Mucosa of stomach (tissue), 1 donor: Measurements from ENCODE around the gene IL17C.
A peak's percentile ranks its signal among the peaks of the same experiment; 100 is the strongest.

Experiments used
- H3K27me3 ChIP-seq: one replicate; pipeline ENCODE4 v1.7.0; 2013; ENCODE audit warnings: mild to moderate bottlenecking, low read length; ENCODE audit not compliant: control insufficient read depth, insufficient read depth
- H3K36me3 ChIP-seq: one replicate; pipeline ENCODE4 v1.7.0; 2013; ENCODE audit warnings: low read length; ENCODE audit not compliant: control insufficient read depth, insufficient read depth
- H3K4me1 ChIP-seq: one replicate; pipeline ENCODE4 v1.7.0; 2013; ENCODE audit warnings: mild to moderate bottlenecking, low read length; ENCODE audit not compliant: control insufficient read depth, insufficient read depth
- H3K4me3 ChIP-seq: one replicate; pipeline ENCODE4 v1.7.0; 2013; ENCODE audit warnings: low read length
- H3K9ac ChIP-seq: one replicate; pipeline ENCODE4 v1.7.0; 2013; ENCODE audit warnings: mild to moderate bottlenecking, low read length, moderate library complexity
- H3K9me3 ChIP-seq: one replicate; pipeline ENCODE4 v1.7.0; 2013; ENCODE audit warnings: mild to moderate bottlenecking, low read length, moderate library complexity; ENCODE audit not compliant: control insufficient read depth
- donor health status: Pancreatic carcinoma.

The IL17C gene

DNA sequence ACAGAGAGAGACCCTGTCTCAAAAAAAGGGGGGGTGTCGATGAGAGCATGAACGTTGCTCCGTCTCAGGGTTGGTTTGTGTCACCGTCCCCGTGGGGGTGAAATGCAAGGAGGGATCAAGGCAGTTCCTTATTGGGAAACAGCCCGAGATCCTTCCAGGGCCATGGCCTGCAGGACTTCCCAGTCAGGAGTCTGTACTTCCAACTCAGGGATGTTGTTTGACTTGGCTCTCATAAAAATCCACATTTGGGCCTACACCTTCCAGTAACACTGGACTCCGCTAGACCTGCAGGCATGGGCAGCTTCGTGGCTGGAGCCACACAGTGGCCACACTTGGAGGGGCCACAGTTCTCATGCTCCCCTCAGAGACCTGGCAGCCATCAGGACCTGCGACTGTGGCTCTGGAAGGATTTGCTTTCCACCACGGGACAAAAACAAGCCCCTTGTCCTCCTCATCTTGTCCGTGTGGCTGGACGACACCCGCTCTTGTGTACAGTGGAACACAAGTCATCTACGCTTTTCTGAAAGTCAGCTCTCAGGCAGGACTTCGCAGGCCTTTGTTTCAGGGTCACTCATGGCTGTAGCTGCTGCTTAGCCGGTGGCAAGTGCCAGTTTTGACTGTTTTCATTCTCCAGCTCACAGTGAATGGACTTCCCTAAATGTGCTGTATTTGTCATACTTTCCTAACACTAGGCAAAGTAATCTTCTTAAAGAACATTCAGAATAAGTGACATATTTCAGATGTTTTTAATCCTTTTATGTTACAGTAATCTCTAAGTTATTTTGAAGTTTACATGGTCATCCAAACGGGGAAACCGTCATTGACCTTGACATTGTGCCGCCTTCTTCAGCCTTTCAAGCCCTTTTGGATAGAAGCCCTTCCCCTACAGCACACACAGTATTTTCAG lies 24.2 kb upstream of the IL17C start:
- Histone ChIP-seq H3K9ac (no peak overlapping the region), H3K36me3 (peaks cover 7% of the 10 kb centered on the region)

DNA sequence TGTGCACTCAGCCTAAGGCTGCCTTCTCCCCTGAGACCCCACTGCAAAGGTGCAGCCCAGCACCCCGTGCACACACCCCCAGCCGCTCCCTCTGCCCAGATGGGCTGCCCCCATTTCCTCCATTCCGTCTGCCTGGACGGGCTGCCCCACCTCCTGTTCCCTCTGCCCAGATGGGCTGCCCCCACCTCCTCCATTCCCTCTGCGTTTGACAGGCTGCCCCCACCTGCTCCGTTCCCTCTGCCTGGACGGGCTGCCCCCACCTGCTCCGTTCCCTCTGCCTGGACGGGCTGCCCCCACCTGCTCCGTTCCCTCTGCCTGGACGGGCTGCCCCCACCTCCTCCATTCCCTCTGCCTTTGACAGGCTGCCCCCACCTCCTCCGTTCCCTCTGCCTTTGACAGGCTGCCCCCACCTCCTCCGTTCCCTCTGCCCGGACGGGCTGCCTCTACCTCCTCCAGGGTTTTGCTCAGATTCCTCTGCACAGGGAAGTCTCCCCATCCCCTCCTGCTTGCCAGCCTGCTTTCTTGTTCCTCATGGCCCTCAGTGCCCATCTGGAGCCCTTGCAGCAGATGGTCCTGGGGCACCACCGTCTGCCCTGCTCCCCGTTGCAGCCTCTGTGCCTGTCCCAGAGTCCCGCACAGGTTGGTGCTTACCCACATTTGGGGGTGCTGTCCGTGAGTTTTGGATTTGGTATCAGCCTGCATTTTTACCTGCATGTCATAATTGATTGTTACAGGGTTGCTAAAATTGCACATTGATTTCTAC lies 23.4 kb upstream of the IL17C start:
- Histone ChIP-seq H3K27me3 (no peaks in the 10 kb centered on the region), H3K9me3 (no peaks in the 10 kb centered on the region), H3K4me3 (no peak overlapping the region), H3K4me1 (peaks cover 41% of the 10 kb centered on the region), H3K9ac (no peak overlapping the region), H3K36me3 (peaks cover 7% of the 10 kb centered on the region)

More for the DNA sequence above, 24.2 kb upstream of the IL17C start:
- no peak overlapping the region for H3K4me3 ChIP-seq
- no peaks in the 10 kb centered on the region for H3K9me3 ChIP-seq
- peaks cover 41% of the 10 kb centered on the region for H3K4me1 ChIP-seq
- no peaks in the 10 kb centered on the region for H3K27me3 ChIP-seq

DNA sequence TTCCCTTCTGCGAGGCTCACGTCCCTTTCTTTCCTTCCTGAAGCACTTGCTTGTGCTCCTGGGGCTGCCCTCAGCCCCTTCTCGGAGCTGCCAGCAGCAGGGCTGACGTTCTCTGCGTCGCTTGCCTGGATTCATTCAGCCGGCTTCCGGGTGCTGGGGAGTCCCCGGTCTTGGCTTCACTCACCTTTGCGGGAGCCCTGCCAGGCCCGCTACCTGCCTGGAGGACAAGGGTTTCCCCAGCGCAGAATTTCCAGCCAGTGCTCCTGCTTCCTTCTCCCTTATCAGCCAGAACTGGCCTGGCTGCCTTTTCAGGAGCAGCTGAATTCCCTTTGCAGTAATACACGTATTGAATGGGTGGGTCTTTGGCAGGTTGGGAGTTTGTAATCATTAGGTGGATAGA lies 22.1 kb upstream of the IL17C start:
- H3K9ac ChIP-seq = peak overlapping the region; percentile 15
- H3K4me3 ChIP-seq = no peak overlapping the region
- H3K9me3 ChIP-seq = no peaks in the 10 kb centered on the region
- H3K36me3 ChIP-seq = no peaks in the 10 kb centered on the region
- no peaks in the 10 kb centered on the region for H3K27me3 ChIP-seq
- H3K4me1 ChIP-seq = peaks cover 41% of the 10 kb centered on the region

DNA sequence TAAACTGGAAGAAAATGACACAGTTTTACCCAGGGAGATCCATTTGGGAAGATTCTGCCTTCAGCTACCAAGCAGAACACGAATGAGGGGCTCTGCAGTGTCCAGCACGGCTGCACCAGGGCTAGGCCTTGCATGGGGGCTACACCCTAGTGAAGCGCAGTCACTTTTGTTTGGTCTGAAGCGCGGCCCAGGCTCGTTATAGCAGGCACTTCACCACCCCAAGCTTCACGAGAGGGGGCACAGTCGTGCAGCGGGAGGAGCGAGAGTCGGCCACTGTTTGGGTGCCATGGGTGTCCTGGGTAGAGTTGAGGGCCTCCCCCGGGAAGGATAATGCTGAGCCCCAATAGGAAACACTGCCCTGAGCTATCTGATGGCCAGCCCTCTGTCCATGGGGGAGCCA lies 21.6 kb upstream of the IL17C start:
- H3K36me3 ChIP-seq = no peaks in the 10 kb centered on the region
- peaks cover 41% of the 10 kb centered on the region for H3K4me1 ChIP-seq
- no peaks in the 10 kb centered on the region for H3K9me3 ChIP-seq

DNA sequence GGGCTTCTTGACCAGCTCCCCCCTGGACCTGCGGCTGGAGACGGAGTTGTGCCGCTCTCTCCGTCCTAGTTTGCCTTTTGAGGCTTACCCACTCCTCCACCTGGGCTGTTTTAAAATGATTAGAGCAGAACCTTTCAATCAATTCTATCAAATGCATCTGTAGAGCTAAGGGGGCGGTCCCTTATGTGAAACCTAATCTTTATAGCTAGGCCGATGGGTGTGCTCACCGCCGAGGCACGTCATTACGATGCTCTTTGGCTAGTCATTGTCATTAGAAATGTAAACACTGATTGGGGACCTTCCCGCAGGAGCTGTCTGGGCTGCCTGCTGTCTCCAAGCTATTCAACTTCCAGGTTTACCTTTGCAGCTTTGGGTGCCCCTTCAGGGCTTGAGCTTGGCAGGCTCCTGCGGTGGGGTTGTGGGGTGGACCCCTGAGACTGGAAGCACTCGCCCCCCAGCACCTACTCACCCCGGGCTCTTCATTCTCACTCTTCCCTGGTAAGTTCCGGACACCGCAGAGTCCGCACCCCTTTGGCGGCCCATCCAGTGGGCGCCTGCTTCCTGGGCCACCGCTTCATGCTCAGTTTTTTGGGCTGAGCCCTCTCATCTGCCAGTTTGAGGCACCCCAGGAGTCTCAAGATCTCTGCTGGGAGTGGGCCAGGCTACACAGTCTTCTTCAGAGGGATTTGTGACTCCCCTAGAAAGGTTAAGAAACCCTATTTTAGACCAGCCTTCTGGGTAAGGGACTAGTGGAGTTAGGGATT lies 20.9 kb upstream of the IL17C start:
- no peak overlapping the region for H3K4me3 ChIP-seq
- peaks cover under 1% of the 10 kb centered on the region for H3K36me3 ChIP-seq
- peaks cover 41% of the 10 kb centered on the region for H3K4me1 ChIP-seq
- H3K27me3 ChIP-seq = no peaks in the 10 kb centered on the region
- H3K9ac ChIP-seq = no peak overlapping the region
- H3K9me3 ChIP-seq = no peaks in the 10 kb centered on the region

More for the DNA sequence above, 21.6 kb upstream of the IL17C start:
- Histone ChIP-seq H3K9ac (peak overlapping the region; percentile 15), H3K4me3 (no peak overlapping the region), H3K27me3 (no peaks in the 10 kb centered on the region)

DNA sequence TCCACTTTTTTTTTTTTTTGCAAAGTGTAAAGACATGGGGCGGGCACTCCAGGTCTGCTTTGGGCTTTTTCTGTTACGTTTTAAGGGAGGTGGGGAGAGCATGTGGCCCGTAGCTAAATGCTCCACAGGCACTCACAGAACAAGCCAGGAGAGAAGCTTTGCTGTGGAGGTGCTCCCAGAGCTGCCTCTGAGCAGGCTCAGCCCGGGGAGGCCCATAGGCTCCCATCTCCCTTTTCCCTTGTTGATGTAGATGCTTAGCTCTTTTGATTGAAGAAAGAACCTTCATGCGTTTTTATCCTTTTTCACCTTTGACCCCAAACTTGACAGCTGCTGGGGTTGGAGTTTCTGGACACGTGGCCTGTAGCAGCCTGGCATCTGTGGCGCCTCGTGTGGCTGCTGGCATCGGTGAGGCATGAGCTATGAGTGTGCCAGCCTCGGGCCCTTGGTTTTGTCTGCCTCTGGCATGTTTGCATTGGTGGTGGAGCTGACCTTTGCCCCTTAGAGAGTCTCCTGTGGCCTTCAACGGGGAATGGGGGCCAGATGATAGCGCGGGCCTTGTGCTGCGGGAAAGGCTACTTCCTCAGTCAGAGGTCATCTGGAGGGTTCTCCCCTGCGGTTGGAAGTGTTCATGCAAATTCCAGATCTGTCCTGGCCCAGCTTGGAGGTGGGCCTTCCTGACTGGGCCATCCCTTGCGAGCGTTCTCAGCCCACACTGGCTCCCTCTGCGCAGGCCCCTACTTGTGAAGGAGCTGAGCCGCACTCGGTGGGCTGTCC lies 20.0 kb upstream of the IL17C start:
- no peaks in the 10 kb centered on the region for H3K9me3 ChIP-seq
- no peak overlapping the region for H3K9ac ChIP-seq
- H3K36me3 ChIP-seq = peaks cover 5% of the 10 kb centered on the region
- H3K27me3 ChIP-seq = no peaks in the 10 kb centered on the region
- peaks cover 41% of the 10 kb centered on the region for H3K4me1 ChIP-seq
- H3K4me3 ChIP-seq = no peak overlapping the region

DNA sequence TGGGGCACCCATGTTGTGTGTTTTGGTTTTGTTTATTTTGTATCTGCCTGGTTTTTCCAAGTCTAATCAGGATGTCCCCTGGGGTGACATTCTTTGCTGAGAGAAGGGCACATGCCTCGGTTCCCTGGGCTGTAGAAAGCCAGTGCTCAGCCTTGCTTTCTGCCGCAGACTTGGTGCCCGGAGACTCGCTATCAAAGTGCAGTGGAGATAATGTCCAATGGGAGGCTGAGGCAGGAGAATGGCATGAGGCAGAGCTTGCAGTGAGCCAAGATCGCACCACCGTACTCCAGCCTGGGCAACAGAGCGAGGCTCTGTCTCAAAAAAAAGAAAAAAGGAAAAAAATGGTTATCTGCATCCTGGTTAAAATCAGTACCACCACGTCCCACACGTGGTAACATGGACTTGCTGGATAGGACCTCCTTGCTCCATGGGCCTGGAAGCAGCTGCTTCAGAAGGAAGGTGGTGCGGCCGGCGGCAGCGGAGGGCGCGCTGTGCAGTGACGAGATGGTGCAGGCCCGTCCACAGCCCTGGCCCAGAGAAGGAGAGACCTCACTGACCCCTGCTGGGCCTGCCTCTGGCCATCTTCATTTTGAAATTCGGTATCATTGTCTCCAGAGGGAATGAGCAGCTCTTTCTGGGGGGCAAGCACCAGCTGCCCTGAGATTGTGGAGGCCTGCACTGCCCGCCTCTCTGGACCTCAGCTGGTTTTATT lies 19.3 kb upstream of the IL17C start:
- no peak overlapping the region for H3K4me3 ChIP-seq
- H3K27me3 ChIP-seq = no peaks in the 10 kb centered on the region
- H3K36me3 ChIP-seq = peaks cover 5% of the 10 kb centered on the region
- H3K9me3 ChIP-seq = no peaks in the 10 kb centered on the region
- no peak overlapping the region for H3K9ac ChIP-seq
- peaks cover 41% of the 10 kb centered on the region for H3K4me1 ChIP-seq

DNA sequence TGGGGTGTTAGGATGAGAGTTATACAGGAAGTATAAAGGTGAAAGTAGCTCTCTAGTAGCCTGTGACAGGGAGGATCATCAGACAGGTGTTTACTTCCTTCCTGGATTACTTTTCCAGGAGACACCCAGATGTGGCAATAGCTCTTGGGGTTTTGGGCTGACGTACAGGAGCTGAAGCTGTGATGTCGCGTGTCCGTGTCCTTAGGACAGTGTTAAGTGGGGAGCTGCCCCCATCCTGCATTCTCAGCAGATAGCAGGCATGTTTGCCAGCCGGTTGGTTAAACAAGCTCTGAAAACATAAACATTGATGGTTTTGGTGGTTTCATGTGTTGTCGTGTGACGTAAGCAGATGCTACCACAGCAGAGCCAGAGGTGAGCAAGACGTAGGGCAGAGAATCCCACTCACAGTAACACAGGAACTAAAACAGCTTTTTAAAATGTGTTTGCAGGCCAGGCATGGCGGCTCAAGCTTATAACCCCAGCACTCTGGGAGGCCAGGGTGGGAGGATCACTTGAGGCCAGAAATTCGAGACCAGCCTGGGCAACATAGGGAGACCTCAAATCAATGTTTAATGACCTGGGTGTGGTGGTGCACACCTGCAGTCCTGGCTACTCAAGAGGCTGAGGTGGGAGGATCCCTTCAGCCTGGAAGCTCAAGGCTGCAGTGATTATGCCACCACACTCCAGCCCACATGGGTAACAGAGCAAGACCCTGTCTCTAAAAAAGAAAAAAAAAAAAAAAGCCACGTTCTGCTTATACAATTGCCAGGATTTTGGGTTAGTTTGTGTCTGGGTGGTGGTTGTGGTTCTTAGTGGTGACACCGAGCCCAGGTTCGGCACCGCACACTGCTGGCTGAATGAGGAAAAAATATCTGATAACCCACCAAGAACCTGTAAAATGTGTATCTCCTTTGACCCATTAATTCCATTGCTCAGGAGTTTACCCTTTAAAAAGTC lies 18.2 kb upstream of the IL17C start:
- Histone ChIP-seq H3K4me1 (peaks cover 41% of the 10 kb centered on the region), H3K9me3 (no peaks in the 10 kb centered on the region), H3K36me3 (peaks cover 5% of the 10 kb centered on the region), H3K4me3 (no peak overlapping the region), H3K27me3 (no peaks in the 10 kb centered on the region), H3K9ac (no peak overlapping the region)

DNA sequence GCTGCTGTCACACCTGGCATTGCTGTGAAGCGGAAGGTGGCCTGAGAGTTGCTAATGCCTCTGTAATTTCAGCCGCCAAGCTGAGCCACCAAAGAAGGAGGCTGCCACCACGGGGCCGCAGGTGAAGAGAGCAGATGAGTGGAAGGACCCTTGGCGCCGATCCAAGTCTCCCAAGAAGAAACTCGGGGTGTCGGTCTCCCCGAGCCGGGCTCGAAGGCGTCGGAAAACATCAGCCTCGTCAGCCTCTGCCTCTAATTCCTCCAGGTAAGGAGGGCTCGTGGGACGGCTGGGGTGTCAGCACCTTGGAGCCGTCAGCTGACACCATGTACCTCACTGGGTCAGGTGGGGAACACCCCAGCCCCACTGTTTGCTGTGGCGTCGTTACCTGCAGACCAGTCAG lies 16.2 kb upstream of the IL17C start:
- no peaks in the 10 kb centered on the region for H3K9me3 ChIP-seq
- no peak overlapping the region for H3K9ac ChIP-seq
- H3K4me3 ChIP-seq = no peak overlapping the region
- H3K27me3 ChIP-seq = no peaks in the 10 kb centered on the region
- H3K4me1 ChIP-seq = peaks cover 21% of the 10 kb centered on the region
- H3K36me3 ChIP-seq = peaks cover 5% of the 10 kb centered on the region

DNA sequence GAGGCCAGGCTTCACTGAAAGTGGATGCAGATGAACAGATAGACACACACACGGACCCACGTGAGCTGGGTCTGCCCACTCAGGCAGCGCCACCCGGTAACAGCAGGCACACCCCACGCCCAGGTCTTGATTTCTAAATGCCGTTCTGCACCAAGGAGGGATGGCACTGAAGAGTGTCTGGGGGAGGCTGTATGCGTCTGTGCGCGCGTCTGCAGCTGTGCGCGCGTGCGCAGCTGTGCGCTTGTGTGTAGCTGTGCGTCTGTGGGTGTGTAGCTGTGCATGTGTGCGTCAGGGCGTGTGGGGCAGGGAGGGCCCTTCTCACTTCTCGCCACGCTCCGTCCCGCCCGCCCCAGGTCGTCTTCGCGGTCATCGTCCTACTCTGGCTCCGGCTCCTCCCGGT lies 15.5 kb upstream of the IL17C start:
- peaks cover 5% of the 10 kb centered on the region for H3K36me3 ChIP-seq
- H3K9ac ChIP-seq = no peak overlapping the region
- H3K9me3 ChIP-seq = no peaks in the 10 kb centered on the region
- no peaks in the 10 kb centered on the region for H3K27me3 ChIP-seq
- H3K4me3 ChIP-seq = no peak overlapping the region
- peaks cover 13% of the 10 kb centered on the region for H3K4me1 ChIP-seq
